IMR-90 (cell line): ENCODE measurements around the gene HNRNPAB. TPM values are rescaled to one million over a fixed set of nuclear protein-coding genes. Genes with fewer than 3 reads are reported as not detected.

Source experiments
- polyA plus RNA-seq, 3 experiments: library from polyadenylated mRNA; depleted of rRNA; stranded (reverse); fragments of >200 nt; gene quantifications; 2 replicates each; pipeline ENCODE4 v1.2.3, GENCODE V29; 2012; ENCODE audit warnings: low replicate concordance in 1 of 3
- total RNA-seq: library from RNA; depleted of rRNA; stranded (reverse); fragments of >200 nt; gene quantifications from 2 replicates; pipeline ENCODE4 v1.2.3, GENCODE V29; 2012; rRNA removed

HNRNPAB gene
- total and polyA plus RNA-seq, 2 of the 4 experiments (the other 2 are of a cell fraction) = 32.1 to 128 TPM

Other genes with a start within 250 kb of the HNRNPAB start
- not detected in 2 replicates for gene PROP1, start 208.3 kb upstream of the HNRNPAB start, total RNA-seq
- not detected in 2 replicates for gene PROP1, start 208.3 kb upstream of the HNRNPAB start, polyA plus RNA-seq (2012; rRNA removed)
- gene N4BP3, start 91.0 kb upstream of the HNRNPAB start, total RNA-seq = under 0.01 and 0.18 TPM in 2 replicates
- 0.14 and 0.16 TPM in 2 replicates for gene N4BP3, start 91.0 kb upstream of the HNRNPAB start, polyA plus RNA-seq (2012; rRNA removed)
- gene RMND5B, start 73.5 kb upstream of the HNRNPAB start, total RNA-seq = 11.7 and 14.0 TPM in 2 replicates
- gene RMND5B, start 73.5 kb upstream of the HNRNPAB start, polyA plus RNA-seq (2012; rRNA removed) = 19.5 and 21.6 TPM in 2 replicates
- gene NHP2, start 50.6 kb upstream of the HNRNPAB start, total RNA-seq = 278 and 302 TPM in 2 replicates
- 180 and 207 TPM in 2 replicates for gene NHP2, start 50.6 kb upstream of the HNRNPAB start, polyA plus RNA-seq (2012; rRNA removed)
- gene GMCL2, start 17.2 kb upstream of the HNRNPAB start, total RNA-seq = not detected in 2 replicates
- not detected in 2 replicates for gene GMCL2, start 17.2 kb upstream of the HNRNPAB start, polyA plus RNA-seq (2012; rRNA removed)
- gene PHYKPL, start 28.3 kb downstream of the HNRNPAB start, total RNA-seq = 8.6 and 10.0 TPM in 2 replicates
- gene PHYKPL, start 28.3 kb downstream of the HNRNPAB start, polyA plus RNA-seq (2012; rRNA removed) = 24.5 and 25.5 TPM in 2 replicates